Natural killer cell (primary cell): ENCODE results near the gene NR4A2. TPM values are rescaled to one million over a fixed set of nuclear protein-coding genes. Genes with fewer than 3 reads are reported as not detected.

ENCODE experiments used
- ATAC-seq, 3 donors: fragments of 150-1000 bp in 2 of 3; fragments of 200-7000 bp in 1 of 3; cut with Tn5 transposase; 1 replicate in 1 of 3; 2 replicates in 2 of 3; pipeline ENCODE4 v1.10.0; 2021; ENCODE audit warnings: mild to moderate bottlenecking in 2 of 3, moderate library complexity in 2 of 3
- DNase-seq, 2 donors: peaks; one replicate each; pipeline versions ENCODE4 v3.0.0 to v3.0.0-alpha.2; 2013 to 2021; ENCODE audit warnings: mixed read lengths in 1 of 2
- H3K27ac ChIP-seq: one replicate; pipeline ENCODE4 v1.5.1; 2013; ENCODE audit warnings: mild to moderate bottlenecking, low read length
- H3K27me3 ChIP-seq: one replicate; pipeline ENCODE4 v1.6.1; 2013; ENCODE audit warnings: low read length; ENCODE audit not compliant: control insufficient read depth, insufficient read depth
- H3K36me3 ChIP-seq: one replicate; pipeline ENCODE4 v1.6.1; 2013; ENCODE audit warnings: low read length; ENCODE audit not compliant: control insufficient read depth, insufficient read depth
- H3K4me1 ChIP-seq: one replicate; pipeline ENCODE4 v1.6.1; 2013; ENCODE audit warnings: low read length; ENCODE audit not compliant: control insufficient read depth, insufficient read depth
- H3K4me3 ChIP-seq: one replicate; pipeline ENCODE4 v1.5.1; 2013; ENCODE audit warnings: low read length
- H3K9me3 ChIP-seq: one replicate; pipeline ENCODE4 v1.6.1; 2013; ENCODE audit warnings: low read length; ENCODE audit not compliant: control insufficient read depth, insufficient read depth
- H3K27ac Mint-ChIP-seq, 2 donors: one replicate each; pipeline ENCODE4 v1.8.0; 2022; ENCODE audit warnings: mild to moderate bottlenecking in 2 of 2, mixed read lengths in 2 of 2, moderate library complexity in 1 of 2
- H3K27me3 Mint-ChIP-seq, 2 donors: one replicate each; pipeline ENCODE4 v1.8.0; 2022; ENCODE audit warnings: low read depth in 2 of 2, mixed read lengths in 2 of 2
- H3K36me3 Mint-ChIP-seq: one replicate; pipeline ENCODE4 v1.8.0; 2022; ENCODE audit warnings: mixed read lengths
- H3K4me1 Mint-ChIP-seq, 2 donors: one replicate each; pipeline ENCODE4 v1.8.0; 2022; ENCODE audit warnings: mixed read lengths in 2 of 2
- H3K4me3 Mint-ChIP-seq: one replicate; pipeline ENCODE4 v1.8.0; 2022; ENCODE audit warnings: mild to moderate bottlenecking, moderate library complexity, mixed read lengths
- H3K9me3 Mint-ChIP-seq, 2 donors: one replicate each; pipeline ENCODE4 v1.8.0; 2022; ENCODE audit warnings: mixed read lengths in 2 of 2
- CTCF ChIP-seq: fragments of 200-600 bp; IDR thresholded peaks from one replicate; pipeline ENCODE4 v1.8.0; 2022; ENCODE audit warnings: antibody characterized with exemption
- WGBS: methylation state at CpG from one replicate; pipeline ENCODE4 v1.1.7; 2013; ENCODE audit warnings: missing lambda C conversion rate; ENCODE audit not compliant: insufficient coverage; 5-methylcytosine and 5-hydroxymethylcytosine counted together
- intact Hi-C: fragments of 100-400 bp; cut with micrococcal nuclease; formaldehyde crosslinking; loops from one replicate; pipeline ENCODE4 v1.14.2; 2022
- total RNA-seq, 4 donors: library from RNA; stranded (reverse); fragments of 120-200 nt in 1 of 4; gene quantifications; one replicate each; pipeline versions ENCODE4 v1.2.3 to v1.2.4, GENCODE V29; 2013 to 2022

The NR4A2 gene
- total RNA-seq, 3 donors from 2014 or later (not counting 1 experiment from before 2014, with no cell fraction given) = 163 to 316 (median 266) TPM

- H3K27ac Mint-ChIP-seq = peak overlapping the region; percentile 83 to 85
- 5% methylated on average over 28 of the region's 31 CpGs for WGBS
- H3K4me1 ChIP-seq = peaks cover 36% of the 10 kb centered on the region
- DNase-seq (peak in 1 of 2 donors; percentile 75), ATAC-seq (peak; percentile 37 to 58 (median 49))
- H3K4me1 Mint-ChIP-seq = peaks cover 41 to 42% of the 10 kb centered on the region in 2 donors
- peak overlapping the region; percentile 5 for H3K4me3 ChIP-seq
- H3K36me3 ChIP-seq = no peaks in the 10 kb centered on the region
- peaks cover 55 to 78% of the 10 kb centered on the region in 2 donors for H3K27me3 Mint-ChIP-seq
- peaks cover 32% of the 10 kb centered on the region for H3K27me3 ChIP-seq
- H3K4me3 Mint-ChIP-seq = peak overlapping the region; percentile 81
- H3K27ac ChIP-seq = no peak overlapping the region
- no peaks in the 10 kb centered on the region for H3K9me3 Mint-ChIP-seq
- no peak for TF ChIP-seq CTCF
- no peaks in the 10 kb centered on the region for H3K36me3 Mint-ChIP-seq
- intact Hi-C loops = no loop called here
- no peaks in the 10 kb centered on the region for H3K9me3 ChIP-seq
These were observed 11.1 kb downstream of the NR4A2 start for GRCh38 chr2:156321243-156321904.

- no peaks in the 10 kb centered on the region for H3K9me3 Mint-ChIP-seq
These were observed 11.9 kb downstream of the NR4A2 start for GRCh38 chr2:156320486-156321098.

GRCh38 chr2:156319811-156320485 is 12.6 kb downstream of the NR4A2 start:
- Mint-ChIP-seq H3K4me3 (peak overlapping the region; percentile 63), H3K27ac (peak overlapping the region in 1 of 2 donors; percentile 60), H3K4me1 (peaks cover 41 to 42% of the 10 kb centered on the region in 2 donors), H3K27me3 (peaks cover 61 to 83% of the 10 kb centered on the region in 2 donors), H3K36me3 (no peaks in the 10 kb centered on the region), H3K9me3 (no peaks in the 10 kb centered on the region)
- DNase-seq = peak in 1 of 2 donors; percentile 40
- Histone ChIP-seq H3K4me1 (peaks cover 36% of the 10 kb centered on the region), H3K27me3 (peaks cover 39% of the 10 kb centered on the region), H3K9me3 (no peaks in the 10 kb centered on the region), H3K4me3 (no peak overlapping the region), H3K27ac (no peak overlapping the region), H3K36me3 (no peaks in the 10 kb centered on the region)
- intact Hi-C loops = no loop called here
- ATAC-seq = peak in 1 of 3 donors; percentile 16
- 8% methylated on average over 47 of the region's 47 CpGs for WGBS
- TF ChIP-seq CTCF = no peak

More at GRCh38 chr2:156320486-156321098, 11.9 kb downstream of the NR4A2 start:
- Mint-ChIP-seq H3K27ac (peak overlapping the region in 1 of 2 donors; percentile 85), H3K4me3 (peak overlapping the region; percentile 81), H3K36me3 (no peaks in the 10 kb centered on the region), H3K27me3 (peaks cover 56 to 79% of the 10 kb centered on the region in 2 donors), H3K4me1 (peaks cover 41 to 42% of the 10 kb centered on the region in 2 donors)
- WGBS = 6% methylated on average over 31 of the region's 31 CpGs
- TF ChIP-seq CTCF = no peak
- Histone ChIP-seq H3K27me3 (peaks cover 33% of the 10 kb centered on the region), H3K36me3 (no peaks in the 10 kb centered on the region), H3K9me3 (no peaks in the 10 kb centered on the region), H3K4me1 (peaks cover 36% of the 10 kb centered on the region), H3K27ac (no peak overlapping the region), H3K4me3 (no peak overlapping the region)
- ATAC-seq (peak in 1 of 3 donors; percentile 2), DNase-seq (no peak)
- intact Hi-C loops = no loop called here
